ENCODE results near the gene MAST2.

Gene MAST2

GRCh38 chr1:45911634-45912033, 108.2 kb downstream of the MAST2 start:
- Histone ChIP-seq H3K27me3 (ENCODE audit: insufficient read depth, low read depth, severe bottlenecking) (no peaks in the 10 kb centered on the region), H3K27ac (no peak overlapping the region), H3K4me3 (ENCODE audit: low read depth, low read length) (no peak overlapping the region), H3K36me3 (no peaks in the 10 kb centered on the region), H3K9me3 (ENCODE audit: severe bottlenecking) (no peaks in the 10 kb centered on the region)
- TF ChIP-seq CTCF (IDR thresholded peaks at IDR 0.05; ENCODE audit: low read depth, low read length): no peak
- no peak for DNase-seq

- Histone ChIP-seq H3K9me3 (ENCODE audit: severe bottlenecking) (no peaks in the 10 kb centered on the region), H3K27ac (no peak overlapping the region), H3K27me3 (ENCODE audit: insufficient read depth, low read depth, severe bottlenecking) (no peaks in the 10 kb centered on the region), H3K4me3 (ENCODE audit: low read depth, low read length) (no peak overlapping the region), H3K36me3 (no peaks in the 10 kb centered on the region; the same call in 1 of the 2 replicates)
- no peak for TF ChIP-seq CTCF (IDR thresholded peaks at IDR 0.05; ENCODE audit: low read depth, low read length)
- no peak for DNase-seq
Measured at GRCh38 chr1:45913183-45913683, 109.8 kb downstream of the MAST2 start.

DNA sequence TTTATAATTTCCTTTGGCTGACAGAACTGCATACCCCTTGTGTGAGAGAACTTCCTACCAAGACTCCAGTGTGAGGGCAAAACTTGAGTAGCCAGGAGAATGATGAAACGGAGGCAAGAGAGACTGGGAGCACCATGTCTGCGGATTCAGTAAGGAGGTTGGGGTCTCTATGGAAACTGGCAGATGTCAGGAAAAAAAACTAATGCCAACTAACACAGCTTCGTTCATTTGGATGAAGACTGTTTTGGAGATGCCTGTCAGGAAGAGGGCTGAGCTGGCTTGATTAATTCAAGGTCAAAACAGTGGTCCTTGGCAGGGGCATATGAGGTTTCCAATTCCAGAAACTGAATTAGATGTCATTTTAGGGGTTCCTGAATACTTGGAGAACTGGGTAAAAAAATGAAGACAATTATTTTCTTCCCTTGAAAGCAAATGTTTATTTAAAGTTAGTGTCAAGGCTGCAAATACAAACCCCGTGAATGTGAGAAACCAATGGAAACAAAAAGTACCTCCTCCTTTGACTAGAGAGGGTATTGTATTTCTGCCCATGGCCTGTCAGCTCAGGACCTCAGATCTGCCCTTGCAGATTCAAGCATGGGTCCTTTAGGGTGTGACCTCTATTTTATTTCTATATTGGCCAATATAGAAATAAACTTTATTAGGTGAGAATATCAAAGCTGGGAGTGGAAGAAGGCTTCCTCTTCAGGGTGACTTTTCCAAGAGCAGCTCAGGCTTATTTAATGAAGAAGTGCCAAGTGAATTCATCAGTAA, 110.5 kb downstream of the MAST2 start:
- DNase-seq: no peak
- no peak overlapping the region for H3K27ac ChIP-seq

GRCh38 chr1:45914836-45915235, 111.4 kb downstream of the MAST2 start:
- DNase-seq: no peak
- no peaks in the 10 kb centered on the region for H3K9me3 ChIP-seq (ENCODE audit: severe bottlenecking)
- no peak overlapping the region for H3K4me3 ChIP-seq (ENCODE audit: low read depth, low read length)
- no peak for TF ChIP-seq CTCF (IDR thresholded peaks at IDR 0.05; ENCODE audit: low read depth, low read length)
- no peak overlapping the region for H3K27ac ChIP-seq
- H3K36me3 ChIP-seq: no peaks in the 10 kb centered on the region; the same call in 1 of the 2 replicates
- H3K27me3 ChIP-seq (ENCODE audit: insufficient read depth, low read depth, severe bottlenecking): no peaks in the 10 kb centered on the region

More for the DNA sequence above, 110.5 kb downstream of the MAST2 start:
- Histone ChIP-seq H3K4me3 (ENCODE audit: low read depth, low read length) (no peak overlapping the region), H3K36me3 (no peaks in the 10 kb centered on the region; the same call in 1 of the 2 replicates), H3K27me3 (ENCODE audit: insufficient read depth, low read depth, severe bottlenecking) (no peaks in the 10 kb centered on the region), H3K9me3 (ENCODE audit: severe bottlenecking) (no peaks in the 10 kb centered on the region)
- no peak for TF ChIP-seq CTCF (IDR thresholded peaks at IDR 0.05; ENCODE audit: low read depth, low read length)

DNA sequence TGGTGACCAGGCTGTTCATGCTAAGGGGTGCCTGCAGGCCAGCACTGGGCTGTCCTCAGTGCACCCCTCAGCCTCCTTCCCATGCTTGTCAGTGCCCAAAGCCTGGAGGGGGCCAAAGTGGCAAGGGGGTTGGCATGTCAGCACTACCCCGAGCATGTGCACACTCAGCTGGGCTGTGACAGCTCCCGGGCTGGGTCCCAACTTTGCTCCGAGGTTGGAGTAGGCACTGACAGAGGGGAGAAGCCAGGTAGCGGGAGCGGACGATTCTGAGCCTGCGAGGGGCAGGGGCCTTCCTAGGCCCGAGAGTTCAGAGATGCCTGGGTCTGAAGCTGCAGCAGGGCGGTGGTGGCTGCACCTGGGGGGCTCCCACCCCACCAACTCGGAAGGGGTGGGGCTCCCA, 119.0 kb downstream of the MAST2 start:
- no peaks in the 10 kb centered on the region for H3K9me3 ChIP-seq (ENCODE audit: severe bottlenecking)
- no peak for TF ChIP-seq CTCF (IDR thresholded peaks at IDR 0.05; ENCODE audit: low read depth, low read length)
- DNase-seq: no peak
- no peak overlapping the region for H3K4me3 ChIP-seq (ENCODE audit: low read depth, low read length)
- H3K27me3 ChIP-seq (ENCODE audit: insufficient read depth, low read depth, severe bottlenecking): no peaks in the 10 kb centered on the region
- H3K36me3 ChIP-seq: no peaks in the 10 kb centered on the region; the same call in 1 of the 2 replicates
- H3K27ac ChIP-seq: no peak overlapping the region

Data from WERI-Rb-1 (cell line).